Measurements from ENCODE around the gene ST6GAL1. TPM values are rescaled to one million over a fixed set of nuclear protein-coding genes. Genes with fewer than 3 reads are reported as not detected.

ST6GAL1 gene
- total and polyA plus RNA-seq, 2 of the 8 experiments (the other 6 are each of a cell fraction or from before 2014, with no cell fraction given): 62.8 to 80.9 TPM

- Histone ChIP-seq H3K4me3 (ENCODE audit: extremely low read depth in 1 of 4, insufficient read depth in 2 of 4, low read depth in 3 of 4, low read length in 4 of 4) (no peak overlapping the region), H3K4me1 (replicated peaks in 1 of 4; ENCODE audit: control insufficient read depth in 3 of 4, insufficient read depth in 4 of 4, low read length in 3 of 4) (no peaks in the 10 kb centered on the region), H3K56ac (replicated peaks; ENCODE audit: insufficient read length, low read depth, low read length) (no peak overlapping the region), H2BK12ac (ENCODE audit: low read depth, low read length) (no peak overlapping the region), H4K20me1 (replicated peaks in 1 of 2; ENCODE audit: control insufficient read depth in 1 of 2, insufficient read depth in 2 of 2, low read length in 2 of 2) (no peaks in the 10 kb centered on the region), H3K9ac (replicated peaks in 1 of 4; ENCODE audit: extremely low read depth in 1 of 4, low read depth in 3 of 4, low read length in 3 of 4) (no peak overlapping the region), H3K14ac (ENCODE audit: insufficient read length) (no peak overlapping the region), H3K79me2 (ENCODE audit: control insufficient read depth in 1 of 2, insufficient read depth in 2 of 2, low read length in 2 of 2) (no peaks in the 10 kb centered on the region), H2BK5ac (ENCODE audit: low read depth, low read length) (no peak overlapping the region), H2BK20ac (ENCODE audit: low read length) (no peak overlapping the region), H2BK15ac (ENCODE audit: low read length) (no peak overlapping the region), H2AK5ac (ENCODE audit: low read depth, low read length) (no peak overlapping the region), H3K23ac (ENCODE audit: insufficient read length) (no peak overlapping the region), H3K27me3 (replicated peaks in 1 of 4; ENCODE audit: control insufficient read depth in 3 of 4, extremely low read depth in 1 of 4, insufficient read depth in 3 of 4, low read length in 3 of 4) (no peaks in the 10 kb centered on the region), H3K27ac (ENCODE audit: low read depth, low read length) (no peak overlapping the region), H4K5ac (ENCODE audit: insufficient read length, low read depth, low read length) (no peak overlapping the region), H3K4ac (replicated peaks; ENCODE audit: insufficient read length, low read depth, low read length) (no peak overlapping the region), H4K91ac (replicated peaks; ENCODE audit: insufficient read length, low read length) (no peak overlapping the region), H2AFZ (ENCODE audit: low read length) (no peak overlapping the region), H3K4me2 (ENCODE audit: insufficient read depth in 1 of 2, low read depth in 2 of 2, low read length in 2 of 2) (no peak overlapping the region), H3K36me3 (ENCODE audit: control insufficient read depth in 2 of 4, insufficient read depth in 4 of 4, low read length in 3 of 4) (no peaks in the 10 kb centered on the region), H2BK120ac (replicated peaks; ENCODE audit: low read depth, low read length) (no peak overlapping the region), H4K8ac (ENCODE audit: extremely low read depth, insufficient read depth, low read length) (no peak overlapping the region), H3K79me1 (ENCODE audit: low read depth, low read length) (no peaks in the 10 kb centered on the region), H3K18ac (ENCODE audit: extremely low read depth, low read length) (no peak overlapping the region), H3K23me2 (ENCODE audit: low read depth, low read length) (no peaks in the 10 kb centered on the region), H3K9me3 (ENCODE audit: insufficient read depth in 2 of 2, low read depth in 1 of 2, low read length in 1 of 2) (no peaks in the 10 kb centered on the region)
- WGBS, 2 experiments (ENCODE audit: extremely low coverage in 1 of 2, insufficient coverage in 1 of 2, insufficient read length in 1 of 2, insufficient replicate concordance in 2 of 2, low coverage in 1 of 2, low lambda C conversion rate in 2 of 2, missing lambda C conversion rate in 1 of 2): 92% methylated on average over 3 of the region's 3 CpGs; no CpG with 5 or more reads in 1 of the 2 experiments
- POLR2A ChIA-PET (ENCODE audit: partially characterized antibody): interaction anchor here (1.1 to 1.4 kb wide), 3 partner anchors 8 to 138 kb away, joined by 3 to 4 read pairs (median 3); partner anchors contain the start of genes EIF4A2 and ST6GAL1
- FAIRE-seq (no peak), DNase-seq (ENCODE audit: low read depth in 1 of 2, low spot score in 2 of 2) (peak in 1 of 2 experiments; percentile 31)
- CTCF ChIA-PET (ENCODE audit: partially characterized antibody): interaction anchor here (0.6 to 2.8 kb wide), 5 partner anchors 9 to 381 kb away, joined by 3 to 14 read pairs (median 3); partner anchors contain the start of gene ST6GAL1
- TF ChIP-seq GTF2F1 (IDR thresholded peaks at IDR 0.05; ENCODE audit: borderline replicate concordance, low read depth, low read length): no peak
These were observed 8.7 kb upstream of the ST6GAL1 start for GRCh38 chr3:186921578-186921977.

Measured in H1 (cell line).